ENCODE data around the gene TOM1L1.

DNA sequence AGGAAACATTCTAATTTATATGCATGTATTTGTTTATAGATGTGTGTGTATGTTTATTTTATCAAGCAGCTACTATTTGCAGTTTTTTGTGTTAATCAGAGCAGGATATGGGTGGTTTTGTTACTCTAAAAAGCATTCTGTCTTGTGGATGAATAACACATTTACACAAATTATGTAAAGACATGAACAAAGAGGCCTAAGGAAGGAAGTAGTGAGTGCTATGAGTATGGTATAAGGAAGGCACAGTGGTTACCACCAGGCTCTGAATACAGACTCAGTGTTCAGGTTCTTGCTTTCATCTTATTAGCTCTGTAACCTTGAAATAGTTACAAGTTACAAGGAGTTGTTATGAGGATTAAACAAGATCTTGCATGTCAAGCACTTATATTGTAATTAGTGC is 101.8 kb downstream of the TOM1L1 start:
- no peak for TF ChIP-seq RELA (CRISPR knock-in tag; IDR thresholded peaks at IDR 0.05; ENCODE audit: borderline replicate concordance)
- TF ChIP-seq NR1H2 (CRISPR knock-in tag; IDR thresholded peaks at IDR 0.05): no peak
- TF ChIP-seq, protein P1, sequence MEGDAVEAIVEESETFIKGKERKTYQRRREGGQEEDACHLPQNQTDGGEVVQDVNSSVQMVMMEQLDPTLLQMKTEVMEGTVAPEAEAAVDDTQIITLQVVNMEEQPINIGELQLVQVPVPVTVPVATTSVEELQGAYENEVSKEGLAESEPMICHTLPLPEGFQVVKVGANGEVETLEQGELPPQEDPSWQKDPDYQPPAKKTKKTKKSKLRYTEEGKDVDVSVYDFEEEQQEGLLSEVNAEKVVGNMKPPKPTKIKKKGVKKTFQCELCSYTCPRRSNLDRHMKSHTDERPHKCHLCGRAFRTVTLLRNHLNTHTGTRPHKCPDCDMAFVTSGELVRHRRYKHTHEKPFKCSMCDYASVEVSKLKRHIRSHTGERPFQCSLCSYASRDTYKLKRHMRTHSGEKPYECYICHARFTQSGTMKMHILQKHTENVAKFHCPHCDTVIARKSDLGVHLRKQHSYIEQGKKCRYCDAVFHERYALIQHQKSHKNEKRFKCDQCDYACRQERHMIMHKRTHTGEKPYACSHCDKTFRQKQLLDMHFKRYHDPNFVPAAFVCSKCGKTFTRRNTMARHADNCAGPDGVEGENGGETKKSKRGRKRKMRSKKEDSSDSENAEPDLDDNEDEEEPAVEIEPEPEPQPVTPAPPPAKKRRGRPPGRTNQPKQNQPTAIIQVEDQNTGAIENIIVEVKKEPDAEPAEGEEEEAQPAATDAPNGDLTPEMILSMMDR (IDR thresholded peaks at IDR 0.05): no peak
- no peak for TF ChIP-seq NR2C2 (CRISPR knock-in tag; IDR thresholded peaks at IDR 0.05)
- TF ChIP-seq USF1 (CRISPR knock-in tag; IDR thresholded peaks at IDR 0.05): no peak
- no peak for TF ChIP-seq MAX (CRISPR knock-in tag; IDR thresholded peaks at IDR 0.05)
- no peak for TF ChIP-seq CDX4 (CRISPR knock-in tag; IDR thresholded peaks at IDR 0.05; ENCODE audit: borderline replicate concordance)
- TF ChIP-seq, protein P2, sequence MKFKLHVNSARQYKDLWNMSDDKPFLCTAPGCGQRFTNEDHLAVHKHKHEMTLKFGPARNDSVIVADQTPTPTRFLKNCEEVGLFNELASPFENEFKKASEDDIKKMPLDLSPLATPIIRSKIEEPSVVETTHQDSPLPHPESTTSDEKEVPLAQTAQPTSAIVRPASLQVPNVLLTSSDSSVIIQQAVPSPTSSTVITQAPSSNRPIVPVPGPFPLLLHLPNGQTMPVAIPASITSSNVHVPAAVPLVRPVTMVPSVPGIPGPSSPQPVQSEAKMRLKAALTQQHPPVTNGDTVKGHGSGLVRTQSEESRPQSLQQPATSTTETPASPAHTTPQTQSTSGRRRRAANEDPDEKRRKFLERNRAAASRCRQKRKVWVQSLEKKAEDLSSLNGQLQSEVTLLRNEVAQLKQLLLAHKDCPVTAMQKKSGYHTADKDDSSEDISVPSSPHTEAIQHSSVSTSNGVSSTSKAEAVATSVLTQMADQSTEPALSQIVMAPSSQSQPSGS (CRISPR knock-in tag; IDR thresholded peaks at IDR 0.05; ENCODE audit: borderline replicate concordance, low read depth): no peak
- TF ChIP-seq, protein P3, sequence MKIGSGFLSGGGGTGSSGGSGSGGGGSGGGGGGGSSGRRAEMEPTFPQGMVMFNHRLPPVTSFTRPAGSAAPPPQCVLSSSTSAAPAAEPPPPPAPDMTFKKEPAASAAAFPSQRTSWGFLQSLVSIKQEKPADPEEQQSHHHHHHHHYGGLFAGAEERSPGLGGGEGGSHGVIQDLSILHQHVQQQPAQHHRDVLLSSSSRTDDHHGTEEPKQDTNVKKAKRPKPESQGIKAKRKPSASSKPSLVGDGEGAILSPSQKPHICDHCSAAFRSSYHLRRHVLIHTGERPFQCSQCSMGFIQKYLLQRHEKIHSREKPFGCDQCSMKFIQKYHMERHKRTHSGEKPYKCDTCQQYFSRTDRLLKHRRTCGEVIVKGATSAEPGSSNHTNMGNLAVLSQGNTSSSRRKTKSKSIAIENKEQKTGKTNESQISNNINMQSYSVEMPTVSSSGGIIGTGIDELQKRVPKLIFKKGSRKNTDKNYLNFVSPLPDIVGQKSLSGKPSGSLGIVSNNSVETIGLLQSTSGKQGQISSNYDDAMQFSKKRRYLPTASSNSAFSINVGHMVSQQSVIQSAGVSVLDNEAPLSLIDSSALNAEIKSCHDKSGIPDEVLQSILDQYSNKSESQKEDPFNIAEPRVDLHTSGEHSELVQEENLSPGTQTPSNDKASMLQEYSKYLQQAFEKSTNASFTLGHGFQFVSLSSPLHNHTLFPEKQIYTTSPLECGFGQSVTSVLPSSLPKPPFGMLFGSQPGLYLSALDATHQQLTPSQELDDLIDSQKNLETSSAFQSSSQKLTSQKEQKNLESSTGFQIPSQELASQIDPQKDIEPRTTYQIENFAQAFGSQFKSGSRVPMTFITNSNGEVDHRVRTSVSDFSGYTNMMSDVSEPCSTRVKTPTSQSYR (CRISPR knock-in tag; IDR thresholded peaks at IDR 0.05): no peak
- TF ChIP-seq SP1 (CRISPR knock-in tag; conservative IDR thresholded peaks at IDR 0.05): no peak
- TF ChIP-seq ZNF232 (CRISPR knock-in tag; IDR thresholded peaks at IDR 0.05): no peak
- TF ChIP-seq ZNF425 (CRISPR knock-in tag; conservative IDR thresholded peaks at IDR 0.05): no peak
